ENCODE data around the gene FNDC3B. TPM values are rescaled to one million over a fixed set of nuclear protein-coding genes. Genes with fewer than 3 reads are reported as not detected.

FNDC3B gene
- total and polyA plus RNA-seq, 2 donors (not counting 3 experiments of a cell fraction or from before 2014, with no cell fraction given) = 91.6 to 295 TPM

GRCh38 chr3:172130717-172131050 is 91.3 kb downstream of the FNDC3B start:
- BruUV-seq (replicated peaks) = no TSS peak
- no peak for TF ChIP-seq GATA2 (IDR thresholded peaks at IDR 0.05; ENCODE audit: insufficient read depth, insufficient read length, low read depth, low read length)
- TF ChIP-seq, protein P1, sequence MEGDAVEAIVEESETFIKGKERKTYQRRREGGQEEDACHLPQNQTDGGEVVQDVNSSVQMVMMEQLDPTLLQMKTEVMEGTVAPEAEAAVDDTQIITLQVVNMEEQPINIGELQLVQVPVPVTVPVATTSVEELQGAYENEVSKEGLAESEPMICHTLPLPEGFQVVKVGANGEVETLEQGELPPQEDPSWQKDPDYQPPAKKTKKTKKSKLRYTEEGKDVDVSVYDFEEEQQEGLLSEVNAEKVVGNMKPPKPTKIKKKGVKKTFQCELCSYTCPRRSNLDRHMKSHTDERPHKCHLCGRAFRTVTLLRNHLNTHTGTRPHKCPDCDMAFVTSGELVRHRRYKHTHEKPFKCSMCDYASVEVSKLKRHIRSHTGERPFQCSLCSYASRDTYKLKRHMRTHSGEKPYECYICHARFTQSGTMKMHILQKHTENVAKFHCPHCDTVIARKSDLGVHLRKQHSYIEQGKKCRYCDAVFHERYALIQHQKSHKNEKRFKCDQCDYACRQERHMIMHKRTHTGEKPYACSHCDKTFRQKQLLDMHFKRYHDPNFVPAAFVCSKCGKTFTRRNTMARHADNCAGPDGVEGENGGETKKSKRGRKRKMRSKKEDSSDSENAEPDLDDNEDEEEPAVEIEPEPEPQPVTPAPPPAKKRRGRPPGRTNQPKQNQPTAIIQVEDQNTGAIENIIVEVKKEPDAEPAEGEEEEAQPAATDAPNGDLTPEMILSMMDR (IDR thresholded peaks at IDR 0.05; ENCODE audit: extremely low read depth in 1 of 2, insufficient read depth in 1 of 2, low read depth in 1 of 2, low read length in 2 of 2) = no peak
- TF ChIP-seq EZH2 (IDR thresholded peaks at IDR 0.05; ENCODE audit: borderline replicate concordance, low read depth, low read length, severe bottlenecking) = no peak
- no peak for TF ChIP-seq POLR2A (IDR thresholded peaks at IDR 0.05; ENCODE audit: low read depth, low read length)
- TF ChIP-seq POLR2AphosphoS5 (IDR thresholded peaks at IDR 0.05; ENCODE audit: insufficient read depth, low read depth, low read length) = no peak
- TF ChIP-seq MYC (IDR thresholded peaks at IDR 0.05; ENCODE audit: low read depth, low read length) = no peak
- TF ChIP-seq JUN (IDR thresholded peaks at IDR 0.05; ENCODE audit: borderline replicate concordance, insufficient read depth, insufficient read length, low read depth) = no peak
- TF ChIP-seq MAX (IDR thresholded peaks at IDR 0.05; ENCODE audit: insufficient read depth, insufficient read length) = no peak
- peaks cover 81% of the 10 kb centered on the region for H3K79me2 ChIP-seq (ENCODE audit: control insufficient read depth, insufficient read depth, low read length)
- ChIA-PET CTCF (interaction anchor here (1.3 to 1.6 kb wide), 3 partner anchors 10 to 202 kb away, joined by 3 to 5 read pairs (median 5); no protein-coding TSS in a partner anchor), POLR2A (no interaction called here)
- no peaks in the 10 kb centered on the region for H3K9me3 ChIP-seq (replicated peaks; ENCODE audit: control insufficient read depth, insufficient read depth, low read length)
- dilution Hi-C loops (cut with MboI; ENCODE audit: extremely low pct_ligation_motif_present, low sequenced_read_pairs) (no loop called here), intact Hi-C loops (cut with micrococcal nuclease) (loop anchor here (1.0 kb wide), 1 partner anchor 8 kb away; no protein-coding TSS in a partner anchor)
- DNase-seq (ENCODE audit: low read depth, low spot score) = no peak
- peak overlapping the region; percentile 57 for H3K4me2 ChIP-seq (ENCODE audit: insufficient read depth, low read length)
- peak overlapping the region; percentile 95 for H3K27ac ChIP-seq (ENCODE audit: insufficient read depth, low read depth, low read length)
- peaks cover 2% of the 10 kb centered on the region for H4K20me1 ChIP-seq (replicated peaks; ENCODE audit: control insufficient read depth, extremely low read depth, insufficient read depth, low read length)
- H3K36me3 ChIP-seq (ENCODE audit: control insufficient read depth in 2 of 2, extremely low read depth in 1 of 2, insufficient read depth in 2 of 2, low read length in 2 of 2) = peaks cover 4 to 5% of the 10 kb centered on the region in 2 experiments
- no peaks in the 10 kb centered on the region for H3K27me3 ChIP-seq (ENCODE audit: control insufficient read depth in 2 of 2, insufficient read depth in 2 of 2, low read length in 2 of 2)
- no peak for FAIRE-seq
- no peak overlapping the region for H3K4me3 ChIP-seq (replicated peaks in 1 of 3; ENCODE audit: insufficient read depth in 1 of 3, low read depth in 1 of 3, low read length in 3 of 3)
- H3K9ac ChIP-seq (replicated peaks; ENCODE audit: extremely low read depth, insufficient read depth, low read length) = peak overlapping the region; percentile 67
- H3K4me1 ChIP-seq (ENCODE audit: control insufficient read depth, extremely low read depth, insufficient read depth, low read length) = peaks cover 74% of the 10 kb centered on the region
- no peaks in the 10 kb centered on the region for H3K9me1 ChIP-seq (replicated peaks; ENCODE audit: control insufficient read depth, extremely low read depth, insufficient read depth, low read length)
- H2AFZ ChIP-seq (ENCODE audit: low read depth, low read length) = no peak overlapping the region
